Smooth muscle cell of the umbilical artery (primary cell): ENCODE measurements around the gene CRYBA2. TPM values are rescaled to one million over a fixed set of nuclear protein-coding genes. Genes with fewer than 3 reads are reported as not detected.

Experiments
- total RNA-seq: library from RNA; depleted of rRNA; stranded (reverse); fragments of >200 nt; gene quantifications from 2 replicates; pipeline ENCODE4 v1.2.3, GENCODE V29; 2014

Gene CRYBA2, protein sequence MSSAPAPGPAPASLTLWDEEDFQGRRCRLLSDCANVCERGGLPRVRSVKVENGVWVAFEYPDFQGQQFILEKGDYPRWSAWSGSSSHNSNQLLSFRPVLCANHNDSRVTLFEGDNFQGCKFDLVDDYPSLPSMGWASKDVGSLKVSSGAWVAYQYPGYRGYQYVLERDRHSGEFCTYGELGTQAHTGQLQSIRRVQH
- total RNA-seq, result not detected in 2 replicates

DNA sequence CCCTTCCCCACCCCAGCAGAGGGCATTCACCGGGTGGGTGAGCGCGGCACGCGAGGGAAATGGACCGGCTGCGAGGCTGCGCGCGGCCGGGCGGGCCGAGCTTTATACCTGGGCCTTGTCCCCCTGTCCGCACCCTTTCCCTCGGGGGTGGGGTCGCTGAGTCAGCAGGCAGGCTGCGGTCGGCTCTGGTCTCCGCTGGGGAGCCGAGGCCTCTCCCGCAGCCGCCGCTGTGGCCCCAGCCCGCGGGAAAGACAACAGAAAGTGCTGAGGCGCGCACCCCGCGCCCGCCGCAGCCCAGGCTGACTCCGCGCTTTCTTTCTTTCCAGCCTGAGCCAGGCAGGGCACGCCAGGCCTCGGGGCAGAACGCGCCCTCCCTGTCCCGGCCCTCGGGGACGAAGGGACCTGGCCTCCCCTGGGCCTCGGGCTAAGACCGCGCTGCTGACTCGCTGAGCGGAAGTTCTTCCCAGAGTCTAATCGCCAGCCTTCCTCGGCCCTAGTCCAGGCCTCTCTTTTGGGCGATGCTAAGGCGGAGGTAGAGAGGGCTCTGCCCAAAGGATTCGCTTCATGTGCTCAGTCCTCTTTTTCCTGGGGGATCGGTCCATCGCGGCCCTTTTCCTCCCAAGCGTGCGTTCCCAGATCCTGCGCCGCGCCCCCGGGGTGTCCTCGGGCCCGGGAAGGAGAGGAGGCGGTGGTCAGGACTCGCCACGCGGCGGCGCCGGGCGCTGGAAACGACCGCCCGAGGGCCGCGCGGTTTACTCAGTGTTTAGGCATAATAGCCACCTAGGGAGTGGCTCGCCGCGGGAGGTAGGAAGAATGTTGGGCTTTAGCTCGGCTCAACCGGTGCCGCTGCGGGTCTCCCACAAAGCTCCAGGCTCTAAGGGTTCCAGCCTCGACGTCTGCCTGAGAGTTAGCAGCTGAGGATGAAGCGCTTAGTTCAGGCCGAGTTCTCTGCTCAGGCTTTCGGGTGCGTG, at the start of gene CRYBA2:
Gene CRYBA2, minus strand, starts transcription at position 78 of the 971 bp plus-strand sequence. CDS start 246 bp downstream, outside the sequence.

DNA sequence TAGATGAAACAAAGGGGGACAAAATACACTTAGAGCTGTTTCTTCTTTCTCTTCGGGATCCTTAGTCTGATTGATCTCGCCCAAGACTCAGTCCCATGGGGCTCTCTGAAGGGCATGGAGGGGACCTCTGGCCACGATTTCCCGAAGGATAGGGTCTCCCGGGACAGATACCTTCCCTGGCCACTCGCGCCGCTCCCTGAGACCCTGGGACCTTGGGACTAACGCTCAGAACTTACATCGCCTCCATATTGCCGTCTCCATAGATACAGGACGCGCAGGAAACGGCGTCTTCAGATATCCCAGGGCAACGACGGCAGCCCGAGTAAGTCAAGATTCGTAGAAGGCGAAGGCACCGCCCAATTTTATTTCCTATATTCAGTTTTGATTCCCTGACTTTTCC, 48.0 kb upstream of the CRYBA2 start, which contains the start of gene CFAP65:
Gene CFAP65, minus strand, starts transcription at position 265 of the 400 bp plus-strand sequence. CDS start 2,468 bp downstream, outside the sequence.

GRCh38 chr2:218985021-218985324, 8.2 kb downstream of the CRYBA2 start, which contains the start of gene FEV:
Gene FEV, minus strand, starts transcription at chr2:218985184. Its CDS starts 109 bp downstream, at chr2:218985075.

DNA sequence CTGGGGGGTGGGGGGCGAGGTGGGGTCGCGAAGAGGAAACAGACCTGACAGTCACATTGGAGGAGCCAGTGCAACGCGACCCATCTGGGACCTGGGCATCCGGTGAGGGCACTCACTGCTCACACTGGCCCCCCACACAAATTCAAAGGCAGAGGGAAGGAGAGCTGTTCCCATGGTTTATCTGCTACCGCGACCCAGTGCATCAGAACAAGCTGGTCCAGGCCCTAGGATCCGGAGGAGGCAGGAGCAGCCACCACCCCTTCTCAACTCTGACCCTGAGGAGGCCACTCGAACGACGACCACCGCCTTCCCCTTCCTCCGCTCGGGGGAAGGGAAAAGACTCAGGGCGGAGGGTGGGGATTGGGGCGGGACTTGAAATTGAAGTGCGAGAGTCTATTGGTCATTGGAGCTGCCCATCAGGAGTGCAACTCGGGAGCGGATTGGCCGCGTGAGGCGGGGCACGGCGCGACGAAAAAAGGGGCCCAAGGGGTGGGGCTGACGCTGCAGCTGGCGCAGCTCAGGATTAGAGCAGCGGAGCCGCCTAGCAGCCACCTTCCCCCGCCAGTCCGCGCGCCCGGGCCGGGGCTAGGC, 34.0 kb downstream of the CRYBA2 start, which contains the start of gene CDK5R2:
Gene CDK5R2, plus strand, starts transcription at position 526 of the 591 bp plus-strand sequence. CDS start 155 bp downstream, outside the sequence.

Other genes with a start within 250 kb of the CRYBA2 start
- gene CYP27A1, start 211.3 kb downstream of the CRYBA2 start, total RNA-seq, result 1.4 and 8.0 TPM in 2 replicates
- not detected in 2 replicates for gene PRKAG3, start 161.6 kb downstream of the CRYBA2 start, total RNA-seq
- gene WNT6, start 133.6 kb downstream of the CRYBA2 start, total RNA-seq, result not detected in 2 replicates
- not detected in 2 replicates for gene WNT10A, start 112.6 kb downstream of the CRYBA2 start, total RNA-seq
- gene CDK5R2, start 33.8 kb downstream of the CRYBA2 start, total RNA-seq, result 0.05 TPM in 1 of 2 replicates, not detected in the other
- gene FEV, start 8.2 kb downstream of the CRYBA2 start, total RNA-seq, result not detected in 2 replicates
- not detected in 2 replicates for gene CFAP65, start 48.1 kb upstream of the CRYBA2 start, total RNA-seq
- not detected in 2 replicates for gene IHH, start 67.5 kb upstream of the CRYBA2 start, total RNA-seq
- 11.3 and 15.8 TPM in 2 replicates for gene NHEJ1, start 167.4 kb upstream of the CRYBA2 start, total RNA-seq
- gene SLC23A3, start 176.6 kb upstream of the CRYBA2 start, total RNA-seq, result 0.89 and 2.8 TPM in 2 replicates
- 20.5 and 22.7 TPM in 2 replicates for gene CNPPD1, start 183.5 kb upstream of the CRYBA2 start, total RNA-seq
- gene RETREG2, start 184.9 kb upstream of the CRYBA2 start, total RNA-seq, result 55.4 and 60.6 TPM in 2 replicates
- gene ZFAND2B, start 213.4 kb upstream of the CRYBA2 start, total RNA-seq, result 11.0 and 16.0 TPM in 2 replicates
- 28.1 and 52.0 TPM in 2 replicates for gene ABCB6, start 225.5 kb upstream of the CRYBA2 start, total RNA-seq
- gene ATG9A, start 236.2 kb upstream of the CRYBA2 start, total RNA-seq, result 31.8 and 40.6 TPM in 2 replicates
- 35.3 and 38.6 TPM in 2 replicates for gene ANKZF1, start 236.4 kb upstream of the CRYBA2 start, total RNA-seq